ENCODE results near the gene RCOR1.

- TF ChIP-seq CTCF (IDR thresholded peaks at IDR 0.05), result no peak
- TF ChIP-seq ZFX (IDR thresholded peaks at IDR 0.05; ENCODE audit: borderline replicate concordance), result no peak
Measured at GRCh38 chr14:102601378-102601925, 9.0 kb downstream of the RCOR1 start.
